ENCODE measurements around the gene G3BP2. TPM values are rescaled to one million over a fixed set of nuclear protein-coding genes. Genes with fewer than 3 reads are reported as not detected.
A peak's percentile ranks its signal among the peaks of the same experiment; 100 is the strongest.

The G3BP2 gene
- total RNA-seq, 1 donor from 2014 or later = 281 TPM

GRCh38 chr4:75637827-75638226 lies 35.4 kb downstream of the G3BP2 start:
- FAIRE-seq = no peak
- no peak overlapping the region for H3K27ac Mint-ChIP-seq (ENCODE audit: unreplicated experiment)
- H3K36me3 Mint-ChIP-seq (ENCODE audit: low read depth, unreplicated experiment) = peaks cover 15% of the 10 kb centered on the region
- peaks cover 1% of the 10 kb centered on the region for H3K9me3 Mint-ChIP-seq (ENCODE audit: unreplicated experiment)
- H3K27me3 ChIP-seq (ENCODE audit: insufficient read depth, low read length) = no peaks in the 10 kb centered on the region
- no peak overlapping the region for H3K9ac ChIP-seq (ENCODE audit: low read length)
- DNase-seq (ENCODE audit: low read depth) = no peak
- no peaks in the 10 kb centered on the region for H3K4me1 ChIP-seq (ENCODE audit: insufficient read depth, low read length)
- H4K20me1 ChIP-seq (ENCODE audit: insufficient read depth, low read length) = no peaks in the 10 kb centered on the region
- H3K9me3 ChIP-seq (ENCODE audit: insufficient read depth, low read depth, low read length) = no peaks in the 10 kb centered on the region
- H3K36me3 ChIP-seq (ENCODE audit: insufficient read depth, low read length) = peaks cover 2% of the 10 kb centered on the region
- H3K4me2 ChIP-seq (ENCODE audit: low read length) = no peak overlapping the region
- no peaks in the 10 kb centered on the region for H3K27me3 Mint-ChIP-seq (ENCODE audit: low read depth, unreplicated experiment)
- H3K79me2 ChIP-seq (ENCODE audit: insufficient read depth, low read length) = no peaks in the 10 kb centered on the region
- H3K4me1 Mint-ChIP-seq (ENCODE audit: low read depth, unreplicated experiment) = peaks cover 38% of the 10 kb centered on the region
- H3K4me3 Mint-ChIP-seq (ENCODE audit: unreplicated experiment) = no peak overlapping the region
- no peak overlapping the region for H3K27ac ChIP-seq (ENCODE audit: low read depth, low read length)
- no peak overlapping the region for H3K4me3 ChIP-seq (ENCODE audit: insufficient read depth, low read depth, low read length)
- no peak for TF ChIP-seq EZH2 (IDR thresholded peaks at IDR 0.05; ENCODE audit: insufficient read depth, low read length)
- no peak for TF ChIP-seq CTCF (IDR thresholded peaks at IDR 0.05; ENCODE audit: insufficient read depth, low read depth, low read length)
- no peak overlapping the region for H2AFZ ChIP-seq (ENCODE audit: low read depth, low read length)

DNA sequence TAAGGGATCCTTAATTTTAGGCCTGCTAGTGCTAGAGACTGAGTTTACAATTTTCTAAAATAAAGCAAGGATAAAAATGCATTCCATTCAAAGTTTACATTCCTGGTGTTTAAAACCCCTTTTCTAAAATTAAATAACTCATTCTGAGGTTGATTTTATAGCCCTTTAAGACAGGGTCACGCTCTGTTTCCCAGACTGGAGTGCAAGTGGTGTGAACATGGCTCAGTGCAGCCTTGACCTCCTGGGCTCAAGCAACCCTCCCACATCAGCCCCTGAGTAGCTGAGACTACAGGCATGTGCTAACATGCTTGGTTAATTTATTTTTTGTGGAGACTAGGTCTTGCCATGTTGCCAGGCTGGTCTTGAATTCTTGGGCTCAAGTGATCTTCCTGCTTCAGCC lies 36.0 kb downstream of the G3BP2 start:
- H3K4me1 Mint-ChIP-seq (ENCODE audit: low read depth, unreplicated experiment) = peaks cover 38% of the 10 kb centered on the region
- Histone ChIP-seq H3K36me3 (ENCODE audit: insufficient read depth, low read length) (peaks cover 2% of the 10 kb centered on the region), H3K27ac (ENCODE audit: low read depth, low read length) (no peak overlapping the region), H3K4me1 (ENCODE audit: insufficient read depth, low read length) (no peaks in the 10 kb centered on the region), H3K27me3 (ENCODE audit: insufficient read depth, low read length) (no peaks in the 10 kb centered on the region), H3K9ac (ENCODE audit: low read length) (no peak overlapping the region), H2AFZ (ENCODE audit: low read depth, low read length) (no peak overlapping the region), H3K4me3 (ENCODE audit: insufficient read depth, low read depth, low read length) (no peak overlapping the region), H3K79me2 (ENCODE audit: insufficient read depth, low read length) (no peaks in the 10 kb centered on the region), H4K20me1 (ENCODE audit: insufficient read depth, low read length) (no peaks in the 10 kb centered on the region), H3K4me2 (ENCODE audit: low read length) (no peak overlapping the region), H3K9me3 (ENCODE audit: insufficient read depth, low read depth, low read length) (no peaks in the 10 kb centered on the region)
- no peak overlapping the region for H3K4me3 Mint-ChIP-seq (ENCODE audit: unreplicated experiment)
- DNase-seq (ENCODE audit: low read depth) (peak; percentile 44), FAIRE-seq (no peak)
- H3K27me3 Mint-ChIP-seq (ENCODE audit: low read depth, unreplicated experiment) = no peaks in the 10 kb centered on the region
- TF ChIP-seq CTCF (IDR thresholded peaks at IDR 0.05; ENCODE audit: insufficient read depth, low read depth, low read length) (no peak), EZH2 (IDR thresholded peaks at IDR 0.05; ENCODE audit: insufficient read depth, low read length) (no peak)
- H3K36me3 Mint-ChIP-seq (ENCODE audit: low read depth, unreplicated experiment) = peaks cover 13% of the 10 kb centered on the region
- H3K9me3 Mint-ChIP-seq (ENCODE audit: unreplicated experiment) = peaks cover 1% of the 10 kb centered on the region
- H3K27ac Mint-ChIP-seq (ENCODE audit: unreplicated experiment) = no peak overlapping the region

GRCh38 chr4:75634951-75635350 lies 38.3 kb downstream of the G3BP2 start:
- H3K36me3 ChIP-seq (ENCODE audit: insufficient read depth, low read length) = peaks cover 2% of the 10 kb centered on the region
- no peaks in the 10 kb centered on the region for H3K9me3 Mint-ChIP-seq (ENCODE audit: unreplicated experiment)
- FAIRE-seq (no peak), DNase-seq (ENCODE audit: low read depth) (peak; percentile 58)
- no peak overlapping the region for H2AFZ ChIP-seq (ENCODE audit: low read depth, low read length)
- no peak overlapping the region for H3K4me3 Mint-ChIP-seq (ENCODE audit: unreplicated experiment)
- no peaks in the 10 kb centered on the region for H3K27me3 Mint-ChIP-seq (ENCODE audit: low read depth, unreplicated experiment)
- no peak overlapping the region for H3K9ac ChIP-seq (ENCODE audit: low read length)
- H3K4me2 ChIP-seq (ENCODE audit: low read length) = no peak overlapping the region
- H3K27me3 ChIP-seq (ENCODE audit: insufficient read depth, low read length) = no peaks in the 10 kb centered on the region
- H3K4me1 ChIP-seq (ENCODE audit: insufficient read depth, low read length) = peaks cover 10% of the 10 kb centered on the region
- no peak overlapping the region for H3K27ac ChIP-seq (ENCODE audit: low read depth, low read length)
- H3K79me2 ChIP-seq (ENCODE audit: insufficient read depth, low read length) = no peaks in the 10 kb centered on the region
- peaks cover 5% of the 10 kb centered on the region for H3K36me3 Mint-ChIP-seq (ENCODE audit: low read depth, unreplicated experiment)
- no peak overlapping the region for H3K4me3 ChIP-seq (ENCODE audit: insufficient read depth, low read depth, low read length)
- H3K4me1 Mint-ChIP-seq (ENCODE audit: low read depth, unreplicated experiment) = peaks cover 42% of the 10 kb centered on the region
- TF ChIP-seq CTCF (IDR thresholded peaks at IDR 0.05; ENCODE audit: insufficient read depth, low read depth, low read length) = no peak
- TF ChIP-seq EZH2 (IDR thresholded peaks at IDR 0.05; ENCODE audit: insufficient read depth, low read length) = no peak
- H3K9me3 ChIP-seq (ENCODE audit: insufficient read depth, low read depth, low read length) = no peaks in the 10 kb centered on the region
- H4K20me1 ChIP-seq (ENCODE audit: insufficient read depth, low read length) = no peaks in the 10 kb centered on the region
- H3K27ac Mint-ChIP-seq (ENCODE audit: unreplicated experiment) = no peak overlapping the region
